Suprapubic skin (tissue), 3 donors: ENCODE results near the gene ETS1.

Experiments used
- EP300 ChIP-seq: sonication (generic); formaldehyde crosslinking; IDR thresholded peaks from one replicate; pipeline ENCODE4 v1.6.1; 2017; ENCODE audit warnings: antibody characterized with exemption
- TF ChIP-seq, protein P1 (sequence below), 2 donors: fragments of 200-600 bp in 1 of 2; fragments of 450-650 bp in 1 of 2; sonication (generic) in 1 of 2; IDR thresholded peaks; one replicate each; pipeline ENCODE4 v1.5.1; 2016 to 2019; ENCODE audit warnings: antibody characterized with exemption in 2 of 2, mild to moderate bottlenecking in 1 of 2, moderate library complexity in 1 of 2

GRCh38 chr11:128525411-128526243 is 61.7 kb downstream of the ETS1 start:
- TF ChIP-seq, protein P1, sequence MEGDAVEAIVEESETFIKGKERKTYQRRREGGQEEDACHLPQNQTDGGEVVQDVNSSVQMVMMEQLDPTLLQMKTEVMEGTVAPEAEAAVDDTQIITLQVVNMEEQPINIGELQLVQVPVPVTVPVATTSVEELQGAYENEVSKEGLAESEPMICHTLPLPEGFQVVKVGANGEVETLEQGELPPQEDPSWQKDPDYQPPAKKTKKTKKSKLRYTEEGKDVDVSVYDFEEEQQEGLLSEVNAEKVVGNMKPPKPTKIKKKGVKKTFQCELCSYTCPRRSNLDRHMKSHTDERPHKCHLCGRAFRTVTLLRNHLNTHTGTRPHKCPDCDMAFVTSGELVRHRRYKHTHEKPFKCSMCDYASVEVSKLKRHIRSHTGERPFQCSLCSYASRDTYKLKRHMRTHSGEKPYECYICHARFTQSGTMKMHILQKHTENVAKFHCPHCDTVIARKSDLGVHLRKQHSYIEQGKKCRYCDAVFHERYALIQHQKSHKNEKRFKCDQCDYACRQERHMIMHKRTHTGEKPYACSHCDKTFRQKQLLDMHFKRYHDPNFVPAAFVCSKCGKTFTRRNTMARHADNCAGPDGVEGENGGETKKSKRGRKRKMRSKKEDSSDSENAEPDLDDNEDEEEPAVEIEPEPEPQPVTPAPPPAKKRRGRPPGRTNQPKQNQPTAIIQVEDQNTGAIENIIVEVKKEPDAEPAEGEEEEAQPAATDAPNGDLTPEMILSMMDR (IDR thresholded peaks at IDR 0.05) = no peak
- no peak for TF ChIP-seq EP300
